H1 (cell line): Measurements from ENCODE around the gene SOX14. TPM values are rescaled to one million over a fixed set of nuclear protein-coding genes. Genes with fewer than 3 reads are reported as not detected.
A peak's percentile ranks its signal among the peaks of the same experiment; 100 is the strongest.

Experiments used
- ASH2L ChIP-seq: fragments of 200-600, 300-600 bp; sonication (generic); IDR thresholded peaks from one replicate; pipeline ENCODE4 v1.7.1; 2017; ENCODE audit warnings: low read length
- BCL11A ChIP-seq, 2 experiments: IDR thresholded peaks; one replicate each; pipeline ENCODE4 v1.6.1; 2011; ENCODE audit warnings: low read depth in 2 of 2, low read length in 2 of 2, mild to moderate bottlenecking in 2 of 2
- CHD1 ChIP-seq: IDR thresholded peaks from 2 replicates; pipeline ENCODE4 v1.6.1; 2012; ENCODE audit warnings: low read depth, low read length, improper control_type of control experiment
- CHD2 ChIP-seq: IDR thresholded peaks from 2 replicates; pipeline ENCODE4 v1.6.1; 2012; ENCODE audit warnings: low read length, improper control_type of control experiment
- CTBP2 ChIP-seq: IDR thresholded peaks from 2 replicates; pipeline ENCODE4 v1.7.0; 2011; ENCODE audit warnings: borderline replicate concordance, mild to moderate bottlenecking, moderate library complexity, mixed read lengths, low read length; ENCODE audit not compliant: insufficient read depth, insufficient read length
- FOSL1 ChIP-seq: IDR thresholded peaks from 2 replicates; pipeline ENCODE4 v1.6.1; 2011; ENCODE audit warnings: mild to moderate bottlenecking, low read depth, low read length, moderate library complexity; ENCODE audit not compliant: insufficient read depth
- JUND ChIP-seq: IDR thresholded peaks from 2 replicates; pipeline ENCODE4 v1.6.1; 2011; ENCODE audit warnings: mild to moderate bottlenecking, improper control_type of control experiment, low read length
- MAFK ChIP-seq: IDR thresholded peaks from 2 replicates; pipeline ENCODE4 v1.6.1; 2012; ENCODE audit warnings: low read depth, mild to moderate bottlenecking, improper control_type of control experiment, low read length
- PHF8 ChIP-seq: fragments of 200-600 bp; sonication (generic); conservative IDR thresholded peaks from 2 replicates; pipeline ENCODE4 v1.7.1; 2012; ENCODE audit warnings: low read depth, mild to moderate bottlenecking, inconsistent platforms, low read length, moderate library complexity
- RNF2 ChIP-seq: fragments of 200-900, 300-1000 bp; sonication (generic); IDR thresholded peaks from 2 replicates; pipeline ENCODE4 v1.7.1; 2016; ENCODE audit warnings: borderline replicate concordance, low read depth, mild to moderate bottlenecking, antibody characterized with exemption, low read length; ENCODE audit not compliant: poor library complexity, severe bottlenecking; ENCODE audit errors: missing control alignments
- RXRA ChIP-seq: IDR thresholded peaks from 2 replicates; pipeline ENCODE4 v1.6.1; 2011; ENCODE audit warnings: low read depth, mild to moderate bottlenecking, low read length, moderate library complexity; ENCODE audit not compliant: insufficient read depth
- SP1 ChIP-seq: IDR thresholded peaks from 2 replicates; pipeline ENCODE4 v1.6.1; 2011; ENCODE audit warnings: low read depth, low read length
- polyA plus RNA-seq, 7 experiments: library from polyadenylated mRNA; depleted of rRNA in 3 of 7; stranded (reverse) in 5 of 7; unstranded in 2 of 7; fragments of >200 nt in 5 of 7; fragments of 200-250 nt in 2 of 7; gene quantifications; 1 replicate in 5 of 7; 2 replicates in 1 of 7; 4 replicates in 1 of 7; pipeline versions ENCODE4 v1.2.1 to v1.2.3, GENCODE V29; 2011 to 2013; ENCODE audit warnings: missing spikeins in 2 of 7, mixed read lengths in 2 of 7
- total RNA-seq: library from RNA; stranded (reverse); fragmentation: NEBNext Ultra II Directional; extraction: Animal tissue kit (Norgen Biotek cat#: 25700); gene quantifications from 2 replicates; pipeline ENCODE4 v1.2.1, GENCODE V29; 2021
- TF ChIP-seq, protein P1 (sequence below): IDR thresholded peaks from 2 replicates; pipeline ENCODE4 v1.6.1; 2012; ENCODE audit warnings: inconsistent platforms
- TF ChIP-seq, protein P2 (sequence below): IDR thresholded peaks from 2 replicates; pipeline ENCODE4 v1.6.1; 2012; ENCODE audit warnings: inconsistent platforms

SOX14 gene
- total and polyA plus RNA-seq, 2 of the 8 experiments (the other 6 are each of a cell fraction or from before 2014, with no cell fraction given) = 0.03 to 0.50 TPM

DNA sequence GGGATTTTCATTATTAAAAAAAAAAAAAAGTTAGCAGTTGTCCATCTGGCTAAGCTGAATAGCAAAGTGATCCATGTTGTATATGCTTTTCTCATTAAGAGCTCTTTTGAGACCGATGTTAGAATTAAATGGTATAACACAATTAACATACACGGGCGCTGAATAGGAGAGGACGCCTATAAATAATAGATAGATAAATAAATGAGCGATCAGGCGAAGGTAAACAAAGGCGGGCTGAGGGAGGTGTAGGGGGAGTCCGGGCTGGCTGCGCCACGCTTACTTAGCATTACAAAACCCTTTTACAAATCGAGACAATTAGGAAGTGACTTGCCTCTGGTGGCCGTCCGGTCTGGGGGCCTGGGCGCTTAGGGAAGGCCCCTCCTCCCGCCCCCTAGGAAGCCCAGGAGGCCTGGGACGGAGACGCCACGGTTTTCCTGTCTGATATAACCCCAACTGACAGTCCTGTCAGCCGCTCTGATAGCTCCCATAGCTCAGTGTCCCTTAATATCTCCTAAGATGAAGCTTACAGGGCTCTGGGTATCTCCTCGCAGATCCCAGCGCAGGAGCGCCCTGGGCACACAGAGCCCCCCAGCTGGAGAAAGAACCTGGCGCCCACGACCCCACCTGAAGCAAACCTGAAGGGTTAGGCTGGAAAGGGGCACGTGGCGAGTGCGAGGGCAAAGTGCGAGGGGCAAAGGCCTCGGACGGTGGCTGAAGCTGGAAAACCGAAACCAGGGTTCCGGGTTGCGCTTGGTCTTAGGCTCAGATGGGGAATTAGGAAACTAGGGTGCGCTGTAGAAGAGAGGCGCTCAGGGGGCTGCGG is 3.6 kb downstream of the SOX14 start (continued):
- TF ChIP-seq CHD2 (no peak), FOSL1 (no peak), RXRA (no peak), MAFK (no peak), ASH2L (no peak), SP1 (peak; percentile 10; the same call in 1 of the 2 replicates), RNF2 (peak; percentile 27), CTBP2 (no peak), CHD1 (no peak), JUND (no peak), BCL11A (IDR thresholded peaks at IDR 0.05; ENCODE audit: low read depth in 2 of 2, low read length in 2 of 2) (no peak), PHF8 (no peak)
- TF ChIP-seq, protein P1, sequence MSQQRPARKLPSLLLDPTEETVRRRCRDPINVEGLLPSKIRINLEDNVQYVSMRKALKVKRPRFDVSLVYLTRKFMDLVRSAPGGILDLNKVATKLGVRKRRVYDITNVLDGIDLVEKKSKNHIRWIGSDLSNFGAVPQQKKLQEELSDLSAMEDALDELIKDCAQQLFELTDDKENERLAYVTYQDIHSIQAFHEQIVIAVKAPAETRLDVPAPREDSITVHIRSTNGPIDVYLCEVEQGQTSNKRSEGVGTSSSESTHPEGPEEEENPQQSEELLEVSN = peak; percentile 91
- TF ChIP-seq, protein P2, sequence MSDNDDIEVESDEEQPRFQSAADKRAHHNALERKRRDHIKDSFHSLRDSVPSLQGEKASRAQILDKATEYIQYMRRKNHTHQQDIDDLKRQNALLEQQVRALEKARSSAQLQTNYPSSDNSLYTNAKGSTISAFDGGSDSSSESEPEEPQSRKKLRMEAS = peak; percentile 95
